MCF 10A (cell line): ENCODE measurements around the gene CLC. TPM values are rescaled to one million over a fixed set of nuclear protein-coding genes. Genes with fewer than 3 reads are reported as not detected.

ENCODE experiments used
- BruUV-seq: library from RNA; stranded (reverse); fragments of 400-500 nt; replicated peaks from 2 replicates; lab custom pipeline; 2021; lab: Mats Ljungman, UMichigan
- CTCF ChIA-PET: fragments of 300-600 bp; sonication (Branson Sonifier 250); formaldehyde crosslinking; extraction: SDS; loops from one replicate; lab custom pipeline; 2021; ENCODE audit warnings: antibody characterized with exemption, inconsistent platforms; lab: Yijun Ruan, JAX
- POLR2A ChIA-PET: fragments of 300-600, 350-650 bp; sonication (Branson Sonifier 250); formaldehyde crosslinking; extraction: SDS; loops from one replicate; lab custom pipeline; 2020; ENCODE audit warnings: antibody characterized with exemption, inconsistent platforms; lab: Yijun Ruan, JAX
- DNase-seq: peaks from one replicate; pipeline ENCODE4 v3.0.0-alpha.2; 2018; ENCODE audit not compliant: unreplicated experiment
- H3K27ac Mint-ChIP-seq: one replicate; pipeline ENCODE4 v1.8.0; 2022; ENCODE audit warnings: mild to moderate bottlenecking, low read depth, mixed read lengths; ENCODE audit not compliant: unreplicated experiment
- H3K27me3 Mint-ChIP-seq: one replicate; pipeline ENCODE4 v1.8.0; 2022; ENCODE audit warnings: mixed read lengths; ENCODE audit not compliant: insufficient read depth, unreplicated experiment
- H3K36me3 Mint-ChIP-seq: one replicate; pipeline ENCODE4 v1.8.0; 2022; ENCODE audit warnings: mild to moderate bottlenecking, moderate library complexity, mixed read lengths; ENCODE audit not compliant: insufficient read depth, unreplicated experiment
- H3K4me1 Mint-ChIP-seq: one replicate; pipeline ENCODE4 v1.8.0; 2022; ENCODE audit warnings: mixed read lengths; ENCODE audit not compliant: insufficient read depth, unreplicated experiment
- H3K4me3 Mint-ChIP-seq: one replicate; pipeline ENCODE4 v1.8.0; 2022; ENCODE audit warnings: mild to moderate bottlenecking, moderate library complexity, mixed read lengths; ENCODE audit not compliant: unreplicated experiment
- H3K9me3 Mint-ChIP-seq: one replicate; pipeline ENCODE4 v1.8.0; 2022; ENCODE audit warnings: mixed read lengths; ENCODE audit not compliant: unreplicated experiment
- intact Hi-C: fragments of 100-400 bp; cut with micrococcal nuclease; formaldehyde crosslinking; loops from 2 replicates; pipeline ENCODE4 v1.14.1; 2022
- total RNA-seq: library from RNA; stranded (reverse); gene quantifications from 2 replicates; pipeline ENCODE4 v1.2.3, GENCODE V29; 2022
- TF ChIP-seq, protein P1 (sequence below): fragments of 200-600 bp; IDR thresholded peaks from one replicate; pipeline ENCODE4 v1.8.0; 2022; ENCODE audit warnings: antibody characterized with exemption, mild to moderate bottlenecking; ENCODE audit not compliant: unreplicated experiment

CLC gene
- total RNA-seq, 1 experiment from 2014 or later = not detected

DNA sequence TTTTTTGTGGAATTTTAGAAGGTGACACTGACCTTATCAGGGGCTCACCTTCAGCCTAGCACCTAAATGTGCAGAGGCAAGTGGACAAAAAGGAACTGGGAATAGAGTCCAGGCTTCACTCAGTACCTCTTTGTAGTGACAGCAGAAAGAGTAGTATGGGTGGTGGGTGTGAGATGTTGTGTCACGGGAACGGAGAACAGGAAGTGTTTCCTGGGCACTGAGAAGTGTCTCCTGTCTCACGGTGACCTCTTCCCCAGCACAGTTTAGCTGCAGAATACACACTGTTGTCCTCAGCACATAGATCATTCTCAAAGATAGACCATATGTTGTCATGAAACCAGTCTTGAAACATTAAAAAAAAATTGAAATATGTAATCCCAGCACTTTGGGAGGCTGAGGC lies 51.1 kb downstream of the CLC start:
- H3K9me3 Mint-ChIP-seq = no peaks in the 10 kb centered on the region
- CTCF ChIA-PET = interaction anchor here (0.6 kb wide), 1 partner anchor 135 kb away, joined by 3 read pairs; no protein-coding TSS in a partner anchor
- no peak overlapping the region for H3K27ac Mint-ChIP-seq
- H3K4me3 Mint-ChIP-seq = no peak overlapping the region
- intact Hi-C loops = no loop called here
- H3K27me3 Mint-ChIP-seq = peaks cover 65% of the 10 kb centered on the region
- POLR2A ChIA-PET = interaction anchor here (1.0 kb wide), 1 partner anchor 12 kb away, joined by 4 read pairs; no protein-coding TSS in a partner anchor
- no TSS peak for BruUV-seq
- no peak for DNase-seq
- H3K4me1 Mint-ChIP-seq = no peaks in the 10 kb centered on the region
- H3K36me3 Mint-ChIP-seq = no peaks in the 10 kb centered on the region
- TF ChIP-seq, protein P1, sequence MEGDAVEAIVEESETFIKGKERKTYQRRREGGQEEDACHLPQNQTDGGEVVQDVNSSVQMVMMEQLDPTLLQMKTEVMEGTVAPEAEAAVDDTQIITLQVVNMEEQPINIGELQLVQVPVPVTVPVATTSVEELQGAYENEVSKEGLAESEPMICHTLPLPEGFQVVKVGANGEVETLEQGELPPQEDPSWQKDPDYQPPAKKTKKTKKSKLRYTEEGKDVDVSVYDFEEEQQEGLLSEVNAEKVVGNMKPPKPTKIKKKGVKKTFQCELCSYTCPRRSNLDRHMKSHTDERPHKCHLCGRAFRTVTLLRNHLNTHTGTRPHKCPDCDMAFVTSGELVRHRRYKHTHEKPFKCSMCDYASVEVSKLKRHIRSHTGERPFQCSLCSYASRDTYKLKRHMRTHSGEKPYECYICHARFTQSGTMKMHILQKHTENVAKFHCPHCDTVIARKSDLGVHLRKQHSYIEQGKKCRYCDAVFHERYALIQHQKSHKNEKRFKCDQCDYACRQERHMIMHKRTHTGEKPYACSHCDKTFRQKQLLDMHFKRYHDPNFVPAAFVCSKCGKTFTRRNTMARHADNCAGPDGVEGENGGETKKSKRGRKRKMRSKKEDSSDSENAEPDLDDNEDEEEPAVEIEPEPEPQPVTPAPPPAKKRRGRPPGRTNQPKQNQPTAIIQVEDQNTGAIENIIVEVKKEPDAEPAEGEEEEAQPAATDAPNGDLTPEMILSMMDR = no peak

DNA sequence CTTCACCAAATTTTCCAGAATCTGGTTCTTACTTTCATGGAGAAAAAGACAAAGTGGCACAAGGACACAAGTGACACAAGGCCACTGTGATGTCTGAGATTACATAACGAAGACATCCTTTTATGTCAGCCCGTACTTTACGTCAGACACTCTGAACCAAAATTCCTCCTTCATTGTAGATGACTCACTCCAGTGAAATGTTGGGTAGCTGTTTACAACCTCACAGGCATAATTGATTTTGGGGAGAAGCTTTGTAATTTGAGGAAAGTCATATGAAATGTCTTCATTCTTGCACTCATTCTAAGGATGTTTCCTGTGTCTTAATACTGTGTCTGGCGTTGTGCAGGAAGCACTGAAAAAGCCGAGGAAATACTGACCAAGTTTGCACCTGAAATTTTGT lies 53.6 kb downstream of the CLC start:
- POLR2A ChIA-PET = no interaction called here
- intact Hi-C loops = no loop called here
- Mint-ChIP-seq H3K4me3 (no peak overlapping the region), H3K36me3 (no peaks in the 10 kb centered on the region), H3K27me3 (peaks cover 56% of the 10 kb centered on the region), H3K9me3 (no peaks in the 10 kb centered on the region), H3K4me1 (no peaks in the 10 kb centered on the region), H3K27ac (no peak overlapping the region)
- no TSS peak for BruUV-seq
- TF ChIP-seq, protein P1 = no peak
- CTCF ChIA-PET = no interaction called here
- peak; percentile 9 for DNase-seq

DNA sequence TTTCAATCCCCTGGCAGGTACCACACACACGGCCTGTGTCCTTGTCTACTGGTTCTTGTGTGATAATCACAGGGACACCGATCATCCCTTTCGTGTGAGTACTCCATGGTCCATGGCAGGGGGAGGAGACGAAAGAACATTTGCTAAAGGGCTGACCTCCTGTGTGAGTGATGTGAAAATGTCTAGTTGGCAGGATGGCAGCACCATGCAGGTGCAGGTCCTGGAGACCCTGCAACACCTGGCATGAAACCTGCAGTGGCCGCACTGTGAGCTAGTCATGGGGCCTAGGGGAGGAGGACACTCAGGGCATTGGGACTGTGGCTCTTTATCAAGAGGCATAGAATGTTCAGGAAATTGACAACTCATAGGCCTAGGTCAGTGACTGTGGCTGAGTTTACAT lies 56.4 kb downstream of the CLC start:
- H3K9me3 Mint-ChIP-seq = no peaks in the 10 kb centered on the region
- no peaks in the 10 kb centered on the region for H3K36me3 Mint-ChIP-seq
- TF ChIP-seq, protein P1 = no peak
- H3K27me3 Mint-ChIP-seq = peaks cover 63% of the 10 kb centered on the region
- ChIA-PET CTCF (interaction anchor here (1.3 kb wide), 1 partner anchor 29 kb away, joined by 3 read pairs; no protein-coding TSS in a partner anchor), POLR2A (no interaction called here)
- intact Hi-C loops = no loop called here
- no peaks in the 10 kb centered on the region for H3K4me1 Mint-ChIP-seq
- no peak overlapping the region for H3K4me3 Mint-ChIP-seq
- no TSS peak for BruUV-seq
- DNase-seq = no peak
- no peak overlapping the region for H3K27ac Mint-ChIP-seq

Other genes starting within 250 kb of the CLC start
- 0.56 and 0.68 TPM in 2 replicates for gene DLL3, start 239.1 kb downstream of the CLC start, total RNA-seq
- not detected in 2 replicates for gene SELENOV, start 222.9 kb downstream of the CLC start, total RNA-seq
- 2.0 and 3.3 TPM in 2 replicates for gene EID2B, start 205.2 kb downstream of the CLC start, total RNA-seq
- 8.5 and 10.4 TPM in 2 replicates for gene EID2, start 197.9 kb downstream of the CLC start, total RNA-seq
- gene LGALS13, start 135.5 kb downstream of the CLC start, total RNA-seq = not detected in 2 replicates
- gene LGALS16, start 82.1 kb downstream of the CLC start, total RNA-seq = not detected in 2 replicates
- not detected in 2 replicates for gene LGALS14, start 33.5 kb downstream of the CLC start, total RNA-seq
- gene LEUTX, start 40.8 kb upstream of the CLC start, total RNA-seq = not detected in 2 replicates
- 11.8 and 14.3 TPM in 2 replicates for gene DYRK1B, start 96.1 kb upstream of the CLC start, total RNA-seq
- 355 and 502 TPM in 2 replicates for gene FBL, start 108.3 kb upstream of the CLC start, total RNA-seq
- 0.37 and 0.96 TPM in 2 replicates for gene FCGBP, start 196.6 kb upstream of the CLC start, total RNA-seq
- 105 and 108 TPM in 2 replicates for gene PSMC4, start 233.1 kb upstream of the CLC start, total RNA-seq